H1 (cell line): ENCODE measurements around the gene ELL2. TPM values are rescaled to one million over a fixed set of nuclear protein-coding genes. Genes with fewer than 3 reads are reported as not detected.

Source experiments
- CTCF ChIA-PET: fragments of 300-600 bp; sonication (Branson Sonifier 250); formaldehyde crosslinking; loops from one replicate; lab custom pipeline; 2021; ENCODE audit not compliant: partially characterized antibody; lab: Charles Lee
- POLR2A ChIA-PET: fragments of 300-600 bp; sonication (Branson Sonifier 250); formaldehyde crosslinking; loops from one replicate; lab custom pipeline; 2021; ENCODE audit warnings: inconsistent platforms; ENCODE audit not compliant: partially characterized antibody; lab: Charles Lee
- DNase-seq, 2 experiments: peaks; one replicate each; pipeline versions ENCODE4 v3.0.0 to v3.0.0-alpha.2; 2010 to 2022; ENCODE audit warnings: low spot score in 2 of 2, low read depth in 1 of 2, mixed read lengths in 1 of 2
- FAIRE-seq: peaks from 2 replicates; lab custom pipeline; 2011; peaks lifted over from hg19 to GRCh38; lab: Jason Lieb, UNC
- H2AFZ ChIP-seq: 2 replicates; pipeline ENCODE4 v1.8.1; 2012; ENCODE audit warnings: low read length, inconsistent platforms
- H2AK5ac ChIP-seq: 2 replicates; pipeline ENCODE4 v1.6.1; 2013; ENCODE audit warnings: low read depth, low read length
- H2BK120ac ChIP-seq: replicated peaks from 2 replicates; pipeline ENCODE3; 2013; ENCODE audit warnings: low read depth, low read length, inconsistent platforms
- H2BK12ac ChIP-seq: 2 replicates; pipeline ENCODE4 v1.6.1; 2013; ENCODE audit warnings: low read depth, low read length
- H2BK15ac ChIP-seq: 2 replicates; pipeline ENCODE4 v1.6.1; 2013; ENCODE audit warnings: low read length
- H2BK20ac ChIP-seq: 2 replicates; pipeline ENCODE4 v1.6.1; 2013; ENCODE audit warnings: low read length
- H2BK5ac ChIP-seq: 2 replicates; pipeline ENCODE4 v1.6.1; 2013; ENCODE audit warnings: low read depth, low read length
- H3K14ac ChIP-seq: 2 replicates; pipeline ENCODE4 v1.6.1; 2013; ENCODE audit warnings: inconsistent platforms; ENCODE audit not compliant: insufficient read length
- H3K18ac ChIP-seq: 2 replicates; pipeline ENCODE4 v1.6.1; 2013; ENCODE audit warnings: low read length; ENCODE audit errors: extremely low read depth
- H3K23ac ChIP-seq: 2 replicates; pipeline ENCODE4 v1.6.1; 2013; ENCODE audit warnings: inconsistent platforms; ENCODE audit not compliant: insufficient read length
- H3K23me2 ChIP-seq: 2 replicates; pipeline ENCODE4 v1.6.1; 2013; ENCODE audit warnings: low read depth, low read length
- H3K27ac ChIP-seq: 2 replicates; pipeline ENCODE4 v1.6.1; 2011; ENCODE audit warnings: low read depth, low read length, inconsistent platforms
- H3K27me3 ChIP-seq, 4 experiments: replicated peaks in 1 of 4; 1 replicate in 1 of 4; 2 replicates in 3 of 4; pipeline versions ENCODE4 v1.6.1 to v1.8.1; 2011 to 2013; ENCODE audit warnings: low read length in 3 of 4, mild to moderate bottlenecking in 3 of 4, inconsistent platforms in 2 of 4, mixed read lengths in 2 of 4, moderate library complexity in 1 of 4; ENCODE audit not compliant: control insufficient read depth in 3 of 4, insufficient read depth in 3 of 4; ENCODE audit errors: extremely low read depth in 1 of 4
- H3K36me3 ChIP-seq, 4 experiments: 2 replicates each; pipeline versions ENCODE4 v1.6.1 to v1.8.1; 2011 to 2013; ENCODE audit warnings: mild to moderate bottlenecking in 4 of 4, low read length in 3 of 4, moderate library complexity in 2 of 4, control low read depth in 1 of 4, inconsistent platforms in 1 of 4; ENCODE audit not compliant: insufficient read depth in 4 of 4, control insufficient read depth in 2 of 4
- H3K4ac ChIP-seq: replicated peaks from 2 replicates; pipeline ENCODE3; 2013; ENCODE audit warnings: low read length, low read depth, mixed read lengths, inconsistent platforms; ENCODE audit not compliant: insufficient read length
- H3K4me1 ChIP-seq, 4 experiments: replicated peaks in 1 of 4; 1 replicate in 1 of 4; 2 replicates in 3 of 4; pipeline versions ENCODE4 v1.6.1 to v1.8.1; 2011 to 2013; ENCODE audit warnings: low read length in 3 of 4, inconsistent platforms in 2 of 4, mixed read lengths in 1 of 4; ENCODE audit not compliant: insufficient read depth in 4 of 4, control insufficient read depth in 3 of 4
- H3K4me2 ChIP-seq, 2 experiments: 2 replicates each; pipeline versions ENCODE4 v1.6.1 to v1.8.1; 2011 to 2013; ENCODE audit warnings: low read depth in 2 of 2, low read length in 2 of 2, control low read depth in 1 of 2, inconsistent platforms in 1 of 2, mild to moderate bottlenecking in 1 of 2; ENCODE audit not compliant: insufficient read depth in 1 of 2
- H3K4me3 ChIP-seq, 4 experiments: fragments of 200-600, 300-600 bp in 1 of 4; sonication (generic), shearing (Covaris generic), sonication (Bioruptor Twin) in 1 of 4; 2 replicates each; pipeline versions ENCODE4 v1.5.1 to v1.8.1; 2011 to 2016; ENCODE audit warnings: low read length in 4 of 4, low read depth in 3 of 4, control low read depth in 2 of 4, inconsistent platforms in 2 of 4, mild to moderate bottlenecking in 2 of 4, mixed read lengths in 1 of 4, moderate library complexity in 1 of 4; ENCODE audit not compliant: insufficient read depth in 2 of 4; ENCODE audit errors: extremely low read depth in 1 of 4
- H3K56ac ChIP-seq: replicated peaks from 2 replicates; pipeline ENCODE3; 2013; ENCODE audit warnings: low read depth, mild to moderate bottlenecking, mixed read lengths, low read length, inconsistent platforms; ENCODE audit not compliant: insufficient read length
- H3K79me1 ChIP-seq: 2 replicates; pipeline ENCODE4 v1.6.1; 2013; ENCODE audit warnings: low read depth, low read length, control low read depth
- H3K79me2 ChIP-seq, 2 experiments: 2 replicates each; pipeline versions ENCODE4 v1.6.1 to v1.8.1; 2012 to 2013; ENCODE audit warnings: low read length in 2 of 2, mild to moderate bottlenecking in 2 of 2, inconsistent platforms in 1 of 2; ENCODE audit not compliant: insufficient read depth in 2 of 2, control insufficient read depth in 1 of 2
- H3K9ac ChIP-seq, 4 experiments: replicated peaks in 1 of 4; 1 replicate in 1 of 4; 2 replicates in 3 of 4; pipeline versions ENCODE4 v1.6.1 to v1.8.1; 2011 to 2013; ENCODE audit warnings: low read depth in 3 of 4, low read length in 3 of 4, control low read depth in 2 of 4, mild to moderate bottlenecking in 2 of 4, moderate library complexity in 2 of 4, inconsistent platforms in 1 of 4; ENCODE audit errors: extremely low read depth in 1 of 4
- H3K9me3 ChIP-seq, 2 experiments: 2 replicates each; pipeline versions ENCODE4 v1.6.1 to v1.8.1; 2012 to 2013; ENCODE audit warnings: mild to moderate bottlenecking in 2 of 2, moderate library complexity in 2 of 2, control low read depth in 1 of 2, inconsistent platforms in 1 of 2, low read depth in 1 of 2, low read length in 1 of 2, mixed read lengths in 1 of 2; ENCODE audit not compliant: insufficient read depth in 2 of 2
- H4K20me1 ChIP-seq, 2 experiments: replicated peaks in 1 of 2; 2 replicates each; pipeline versions ENCODE3 to v1.8.1; 2011 to 2013; ENCODE audit warnings: inconsistent platforms in 2 of 2, low read length in 2 of 2, mild to moderate bottlenecking in 1 of 2; ENCODE audit not compliant: insufficient read depth in 2 of 2, control insufficient read depth in 1 of 2
- H4K5ac ChIP-seq: 2 replicates; pipeline ENCODE4 v1.6.1; 2013; ENCODE audit warnings: low read length, low read depth, mixed read lengths, inconsistent platforms; ENCODE audit not compliant: insufficient read length
- H4K8ac ChIP-seq: 2 replicates; pipeline ENCODE4 v1.8.0; 2013; ENCODE audit warnings: mild to moderate bottlenecking, moderate library complexity, low read length, inconsistent platforms; ENCODE audit not compliant: insufficient read depth; ENCODE audit errors: extremely low read depth
- H4K91ac ChIP-seq: replicated peaks from 2 replicates; pipeline ENCODE3; 2013; ENCODE audit warnings: low read length, mixed read lengths, inconsistent platforms; ENCODE audit not compliant: insufficient read length
- CREB1 ChIP-seq: IDR thresholded peaks from 2 replicates; pipeline ENCODE4 v1.6.1; 2012; ENCODE audit warnings: inconsistent platforms
- EZH2 ChIP-seq: fragments of 200-600 bp; sonication (generic); IDR thresholded peaks from 2 replicates; pipeline ENCODE4 v1.7.1; 2012; ENCODE audit warnings: low read depth, mild to moderate bottlenecking, moderate library complexity, low read length, inconsistent platforms; ENCODE audit not compliant: severe bottlenecking
- GTF2F1 ChIP-seq: IDR thresholded peaks from 2 replicates; pipeline ENCODE4 v1.6.1; 2012; ENCODE audit warnings: low read depth, low read length, improper control_type of control experiment, borderline replicate concordance
- JUN ChIP-seq: IDR thresholded peaks from 2 replicates; pipeline ENCODE4 v1.6.1; 2011; ENCODE audit warnings: low read depth, mild to moderate bottlenecking, improper control_type of control experiment, low read length
- KDM4A ChIP-seq: IDR thresholded peaks from one replicate; pipeline ENCODE4 v1.7.1; 2012; ENCODE audit warnings: low read depth, mild to moderate bottlenecking, moderate library complexity, low read length, inconsistent platforms; ENCODE audit not compliant: severe bottlenecking
- MAFK ChIP-seq: IDR thresholded peaks from 2 replicates; pipeline ENCODE4 v1.6.1; 2012; ENCODE audit warnings: low read depth, mild to moderate bottlenecking, improper control_type of control experiment, low read length
- POU5F1 ChIP-seq: IDR thresholded peaks from 2 replicates; pipeline ENCODE4 v1.6.1; 2011; ENCODE audit warnings: low read depth, mild to moderate bottlenecking, low read length, moderate library complexity
- SAP30 ChIP-seq: fragments of 300-600 bp; sonication (generic); IDR thresholded peaks from 2 replicates; pipeline ENCODE4 v1.7.1; 2012; ENCODE audit warnings: low read length, moderate library complexity, mild to moderate bottlenecking, inconsistent platforms; ENCODE audit not compliant: insufficient read depth, insufficient replicate concordance
- SP4 ChIP-seq: IDR thresholded peaks from 2 replicates; pipeline ENCODE4 v1.6.1; 2012; ENCODE audit warnings: low read length, inconsistent platforms
- SUZ12 ChIP-seq: fragments of 200-600 bp; sonication (generic); IDR thresholded peaks from 2 replicates; pipeline ENCODE4 v1.6.1; 2012; ENCODE audit warnings: mild to moderate bottlenecking, inconsistent platforms, low read length, moderate library complexity, mixed read lengths
- TAF7 ChIP-seq: optimal IDR thresholded peaks from 2 replicates; pipeline ENCODE3; 2011; ENCODE audit warnings: low read depth, mild to moderate bottlenecking, inconsistent platforms, low read length, moderate library complexity, borderline replicate concordance
- TCF12 ChIP-seq: IDR thresholded peaks from 2 replicates; pipeline ENCODE4 v1.6.1; 2011; ENCODE audit warnings: low read depth, mild to moderate bottlenecking, low read length
- TEAD4 ChIP-seq: IDR thresholded peaks from 2 replicates; pipeline ENCODE4 v1.6.1; 2012; ENCODE audit warnings: low read depth, low read length, inconsistent platforms, mixed read lengths
- polyA plus RNA-seq, 7 experiments: library from polyadenylated mRNA; depleted of rRNA in 3 of 7; stranded (reverse) in 5 of 7; unstranded in 2 of 7; fragments of >200 nt in 5 of 7; fragments of 200-250 nt in 2 of 7; gene quantifications; 1 replicate in 5 of 7; 2 replicates in 1 of 7; 4 replicates in 1 of 7; pipeline versions ENCODE4 v1.2.1 to v1.2.3, GENCODE V29; 2011 to 2013; ENCODE audit warnings: missing spikeins in 2 of 7, mixed read lengths in 2 of 7
- total RNA-seq: library from RNA; stranded (reverse); fragmentation: NEBNext Ultra II Directional; extraction: Animal tissue kit (Norgen Biotek cat#: 25700); gene quantifications from 2 replicates; pipeline ENCODE4 v1.2.1, GENCODE V29; 2021

The ELL2 gene
- total and polyA plus RNA-seq, 2 of the 8 experiments (the other 6 are each of a cell fraction or from before 2014, with no cell fraction given), result 6.3 to 29.4 TPM

- Histone ChIP-seq H3K9me3 (no peaks in the 10 kb centered on the region), H4K20me1 (no peaks in the 10 kb centered on the region), H3K4me3 (no peak overlapping the region), H2AFZ (no peak overlapping the region), H4K8ac (no peak overlapping the region), H3K23me2 (no peaks in the 10 kb centered on the region), H3K4me2 (no peak overlapping the region), H3K79me1 (no peaks in the 10 kb centered on the region), H3K27ac (no peak overlapping the region), H2BK20ac (no peak overlapping the region), H3K23ac (no peak overlapping the region), H2BK12ac (no peak overlapping the region), H3K4ac (no peak overlapping the region), H3K9ac (no peak overlapping the region), H3K4me1 (no peaks in the 10 kb centered on the region), H2BK15ac (no peak overlapping the region), H3K36me3 (no peaks in the 10 kb centered on the region), H3K18ac (no peak overlapping the region), H4K5ac (no peak overlapping the region), H3K56ac (no peak overlapping the region), H2AK5ac (no peak overlapping the region), H4K91ac (no peak overlapping the region), H2BK5ac (no peak overlapping the region), H2BK120ac (no peak overlapping the region), H3K27me3 (no peaks in the 10 kb centered on the region), H3K79me2 (no peaks in the 10 kb centered on the region), H3K14ac (no peak overlapping the region)
- FAIRE-seq (no peak), DNase-seq (no peak)
- ChIA-PET CTCF (interaction anchor here (0.9 kb wide), 1 partner anchor 215 kb away, joined by 3 read pairs; no protein-coding TSS in a partner anchor), POLR2A (no interaction called here)
- TF ChIP-seq CREB1 (no peak), SUZ12 (no peak), POU5F1 (no peak), KDM4A (no peak), MAFK (no peak), SP4 (no peak), TEAD4 (no peak), GTF2F1 (no peak), JUN (no peak), TAF7 (no peak), SAP30 (no peak), TCF12 (no peak), EZH2 (no peak)
Observed at GRCh38 chr5:95996904-95997723, 35.5 kb upstream of the ELL2 start.
